ENCODE measurements around the gene ITPKB.

Gene ITPKB

DNA sequence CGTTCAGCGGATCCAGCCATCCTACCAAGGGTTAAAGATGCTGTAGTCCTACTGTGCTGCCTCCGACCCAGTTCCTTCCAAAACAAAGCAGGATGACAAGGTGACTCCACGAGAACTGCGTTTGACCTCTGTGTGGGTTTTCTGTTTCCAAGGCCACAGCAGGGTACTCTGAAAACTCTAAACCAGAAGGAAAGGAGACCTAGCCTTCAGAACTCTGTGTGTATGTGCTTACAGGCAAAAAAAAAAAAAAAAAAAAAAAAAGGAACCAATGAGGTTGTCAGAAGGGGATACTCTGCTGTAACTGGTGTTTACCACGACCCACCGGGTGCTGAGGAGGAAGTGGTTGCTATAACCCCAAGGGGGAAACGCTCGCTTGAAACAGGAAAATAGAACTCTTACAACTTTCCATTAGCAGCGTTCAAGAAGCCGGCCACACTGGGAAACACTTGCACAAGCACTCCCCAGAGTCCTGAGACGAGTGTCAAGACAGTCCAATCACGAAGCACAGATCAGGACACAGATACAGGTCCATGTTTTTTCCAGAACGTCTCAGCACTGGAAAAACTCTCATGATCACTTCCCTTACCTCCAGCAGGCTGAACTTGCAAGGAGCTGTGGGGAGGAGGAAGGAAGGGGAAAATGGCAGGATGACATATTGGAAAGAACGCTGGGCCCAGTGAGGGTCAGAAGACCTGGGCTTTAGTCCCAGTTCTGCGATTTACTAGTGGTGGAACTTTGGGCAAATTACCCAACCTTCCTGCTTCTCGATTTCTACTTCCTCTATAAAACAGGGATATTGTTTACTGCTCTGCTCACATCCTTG is 64.0 kb downstream of the ITPKB start:
- TF ChIP-seq, protein P1, sequence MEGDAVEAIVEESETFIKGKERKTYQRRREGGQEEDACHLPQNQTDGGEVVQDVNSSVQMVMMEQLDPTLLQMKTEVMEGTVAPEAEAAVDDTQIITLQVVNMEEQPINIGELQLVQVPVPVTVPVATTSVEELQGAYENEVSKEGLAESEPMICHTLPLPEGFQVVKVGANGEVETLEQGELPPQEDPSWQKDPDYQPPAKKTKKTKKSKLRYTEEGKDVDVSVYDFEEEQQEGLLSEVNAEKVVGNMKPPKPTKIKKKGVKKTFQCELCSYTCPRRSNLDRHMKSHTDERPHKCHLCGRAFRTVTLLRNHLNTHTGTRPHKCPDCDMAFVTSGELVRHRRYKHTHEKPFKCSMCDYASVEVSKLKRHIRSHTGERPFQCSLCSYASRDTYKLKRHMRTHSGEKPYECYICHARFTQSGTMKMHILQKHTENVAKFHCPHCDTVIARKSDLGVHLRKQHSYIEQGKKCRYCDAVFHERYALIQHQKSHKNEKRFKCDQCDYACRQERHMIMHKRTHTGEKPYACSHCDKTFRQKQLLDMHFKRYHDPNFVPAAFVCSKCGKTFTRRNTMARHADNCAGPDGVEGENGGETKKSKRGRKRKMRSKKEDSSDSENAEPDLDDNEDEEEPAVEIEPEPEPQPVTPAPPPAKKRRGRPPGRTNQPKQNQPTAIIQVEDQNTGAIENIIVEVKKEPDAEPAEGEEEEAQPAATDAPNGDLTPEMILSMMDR (IDR thresholded peaks at IDR 0.05; ENCODE audit: low read depth, low read length, missing control alignments), result no peak
- DNase-seq, result no peak
- in situ Hi-C loops (cut with HindIII; ENCODE audit: low pct_ligation_motif_present, low sequenced_read_pairs), result no loop called here
- no peak overlapping the region for H3K4me3 ChIP-seq (ENCODE audit: low read depth, low read length)
- no peak overlapping the region for H3K27ac ChIP-seq
- H3K27me3 ChIP-seq (replicated peaks), result no peaks in the 10 kb centered on the region
- no peaks in the 10 kb centered on the region for H3K36me3 ChIP-seq (replicated peaks)

DNA sequence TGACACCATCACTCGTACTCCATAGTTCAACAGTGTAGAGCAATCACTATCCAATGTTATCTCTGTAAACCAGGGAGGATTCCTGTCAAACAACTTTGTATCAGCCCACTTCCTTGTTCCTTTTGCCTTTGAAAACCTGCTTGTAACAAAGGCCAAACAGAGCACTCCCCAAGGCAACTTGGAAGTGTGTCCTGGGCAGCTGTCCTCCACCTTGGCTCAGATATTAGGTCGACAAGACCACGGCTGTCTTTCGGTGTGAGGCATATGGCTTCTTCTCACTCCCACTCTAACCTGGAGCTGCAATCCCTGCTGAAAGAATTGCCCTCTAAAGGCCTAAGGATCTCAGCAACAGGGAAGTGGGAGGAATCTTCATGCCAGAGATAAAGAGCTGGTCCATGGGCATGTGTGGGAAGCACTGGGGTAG is 66.7 kb downstream of the ITPKB start:
- H3K36me3 ChIP-seq (replicated peaks), result no peaks in the 10 kb centered on the region
- no peaks in the 10 kb centered on the region for H3K27me3 ChIP-seq (replicated peaks)
- in situ Hi-C loops (cut with HindIII; ENCODE audit: low pct_ligation_motif_present, low sequenced_read_pairs), result no loop called here
- DNase-seq, result no peak
- TF ChIP-seq, protein P1 (IDR thresholded peaks at IDR 0.05; ENCODE audit: low read depth, low read length, missing control alignments), result no peak
- no peak overlapping the region for H3K27ac ChIP-seq
- H3K4me3 ChIP-seq (ENCODE audit: low read depth, low read length), result no peak overlapping the region

DNA sequence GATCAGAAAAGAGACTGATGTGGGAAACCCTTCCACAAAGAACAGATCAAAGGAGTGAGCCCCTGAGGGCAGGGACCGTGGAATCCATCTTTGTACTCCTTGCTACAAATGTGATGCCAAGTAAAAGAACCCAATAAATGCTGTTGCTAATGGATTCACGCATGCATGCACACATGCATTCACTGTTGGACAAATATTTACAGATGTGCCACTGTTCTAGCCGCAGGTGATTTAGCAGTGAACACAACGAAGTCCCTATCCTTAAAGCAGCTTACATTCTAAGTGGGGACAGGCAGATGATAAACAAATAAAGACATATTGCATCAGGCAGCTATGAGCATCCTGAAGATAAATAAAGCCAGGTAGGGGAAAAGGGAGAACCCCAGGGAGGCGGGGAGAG is 67.8 kb downstream of the ITPKB start:
- Histone ChIP-seq H3K4me3 (ENCODE audit: low read depth, low read length) (no peak overlapping the region), H3K36me3 (replicated peaks) (no peaks in the 10 kb centered on the region), H3K27ac (no peak overlapping the region), H3K27me3 (replicated peaks) (no peaks in the 10 kb centered on the region)
- in situ Hi-C loops (cut with HindIII; ENCODE audit: low pct_ligation_motif_present, low sequenced_read_pairs), result no loop called here
- no peak for DNase-seq
- TF ChIP-seq, protein P1 (IDR thresholded peaks at IDR 0.05; ENCODE audit: low read depth, low read length, missing control alignments), result no peak

DNA sequence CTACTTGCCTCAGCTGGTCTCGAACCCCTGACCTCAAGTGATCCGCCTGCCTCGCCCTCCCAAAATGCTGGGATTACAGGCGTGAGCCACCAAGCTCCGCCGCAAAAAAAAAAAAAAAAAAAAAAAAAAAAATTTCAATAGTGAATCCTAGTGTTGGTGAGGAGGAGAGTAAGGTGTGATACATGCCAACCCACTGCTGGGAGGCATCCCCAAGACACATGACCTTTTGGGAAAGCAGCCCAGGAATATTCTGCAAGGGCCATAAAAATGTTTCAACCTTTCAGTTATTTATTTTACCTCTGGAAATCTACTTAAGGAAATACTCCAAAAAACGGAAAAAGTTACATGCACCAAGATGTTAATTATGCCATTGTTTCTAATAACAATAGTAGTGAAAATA is 69.0 kb downstream of the ITPKB start:
- H3K36me3 ChIP-seq (replicated peaks), result no peaks in the 10 kb centered on the region
- H3K4me3 ChIP-seq (ENCODE audit: low read depth, low read length), result no peak overlapping the region
- in situ Hi-C loops (cut with HindIII; ENCODE audit: low pct_ligation_motif_present, low sequenced_read_pairs), result no loop called here
- TF ChIP-seq, protein P1 (IDR thresholded peaks at IDR 0.05; ENCODE audit: low read depth, low read length, missing control alignments), result no peak
- H3K27ac ChIP-seq, result no peak overlapping the region
- DNase-seq, result no peak
- no peaks in the 10 kb centered on the region for H3K27me3 ChIP-seq (replicated peaks)

DNA sequence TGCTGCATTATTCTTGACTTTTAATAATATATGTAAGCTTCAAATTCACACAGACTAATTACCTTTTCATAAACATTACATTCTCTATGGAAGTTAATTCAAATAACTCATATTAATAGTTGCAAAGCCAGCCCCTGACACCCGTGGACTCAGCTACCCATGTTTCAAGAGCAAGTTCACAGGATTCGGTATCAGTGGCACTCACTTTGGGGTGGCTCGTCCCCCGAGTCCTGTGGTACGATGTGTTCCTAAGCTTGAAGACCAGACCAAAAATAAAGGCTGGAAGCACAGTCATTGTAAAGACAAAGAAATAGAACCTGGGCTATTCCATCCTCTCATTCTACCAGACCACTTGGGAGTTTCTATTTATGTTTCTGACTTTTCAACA is 70.9 kb downstream of the ITPKB start:
- in situ Hi-C loops (cut with HindIII; ENCODE audit: low pct_ligation_motif_present, low sequenced_read_pairs), result no loop called here
- Histone ChIP-seq H3K27ac (no peak overlapping the region), H3K4me3 (ENCODE audit: low read depth, low read length) (no peak overlapping the region)

More for the DNA sequence above, 70.9 kb downstream of the ITPKB start:
- Histone ChIP-seq H3K36me3 (replicated peaks) (no peaks in the 10 kb centered on the region), H3K27me3 (replicated peaks) (no peaks in the 10 kb centered on the region)
- TF ChIP-seq, protein P1 (IDR thresholded peaks at IDR 0.05; ENCODE audit: low read depth, low read length, missing control alignments), result no peak
- DNase-seq, result no peak

Measured in brain microvascular endothelial cell (primary cell).